GM18873 (cell line): ENCODE data around the gene SHISAL1.

Experiments used
- ATAC-seq: cut with Tn5 transposase; IDR thresholded peaks from one replicate; pipeline ENCODE4 v1.9.1; 2021; ENCODE audit warnings: mild to moderate bottlenecking, moderate library complexity, moderate number of reproducible peaks; ENCODE audit not compliant: unreplicated experiment, low FRiP score

The SHISAL1 gene

DNA sequence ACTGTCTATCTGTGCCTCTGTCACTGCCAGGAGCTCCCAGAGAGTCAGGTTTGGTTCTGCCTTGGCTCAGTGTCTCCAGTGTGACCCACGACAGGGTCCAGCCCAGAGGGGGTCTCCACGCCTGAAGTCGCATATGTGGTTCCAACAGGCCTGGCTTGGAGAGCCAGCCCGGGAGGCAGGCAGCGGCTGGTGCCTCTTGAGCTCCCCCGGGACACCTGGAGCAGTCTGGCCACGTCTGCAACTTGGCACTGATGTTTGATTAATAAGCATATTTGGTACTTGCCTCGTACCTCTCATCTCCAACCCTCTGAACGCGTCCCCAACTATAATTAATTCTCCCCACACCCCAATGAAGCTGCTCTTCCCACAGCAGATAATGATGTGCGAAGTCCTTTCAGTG lies 31.7 kb upstream of the SHISAL1 start:
- no peak for ATAC-seq

DNA sequence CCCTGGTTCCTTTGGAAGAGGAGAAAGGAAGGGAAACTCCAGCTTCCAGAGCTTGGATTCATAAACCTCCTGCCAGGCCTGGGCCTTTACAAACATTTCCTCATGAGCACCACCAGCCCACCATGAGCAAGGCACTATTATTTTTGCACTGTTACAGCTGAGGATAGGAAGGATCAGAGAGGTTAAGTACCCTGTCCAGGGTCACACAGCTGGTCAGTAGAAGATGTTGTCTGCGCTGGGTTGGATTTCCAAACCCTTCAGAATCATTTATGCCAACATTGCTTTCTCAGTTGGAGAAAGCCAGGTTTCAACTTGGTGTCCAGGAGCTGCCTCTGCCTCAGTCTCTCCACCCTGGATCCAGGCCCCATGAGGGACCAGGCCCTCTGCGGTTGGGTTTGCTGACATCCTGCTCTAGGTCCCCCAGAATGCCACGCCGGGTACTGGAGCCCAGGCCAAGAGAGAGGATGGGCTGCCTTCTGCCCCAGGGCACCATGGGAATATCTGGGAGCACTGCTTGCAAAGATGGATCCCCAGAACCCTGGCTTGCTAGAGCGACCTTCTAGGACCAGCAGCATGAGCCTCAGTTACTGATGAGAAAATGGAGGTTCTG lies 29.7 kb upstream of the SHISAL1 start:
- no peak for ATAC-seq

DNA sequence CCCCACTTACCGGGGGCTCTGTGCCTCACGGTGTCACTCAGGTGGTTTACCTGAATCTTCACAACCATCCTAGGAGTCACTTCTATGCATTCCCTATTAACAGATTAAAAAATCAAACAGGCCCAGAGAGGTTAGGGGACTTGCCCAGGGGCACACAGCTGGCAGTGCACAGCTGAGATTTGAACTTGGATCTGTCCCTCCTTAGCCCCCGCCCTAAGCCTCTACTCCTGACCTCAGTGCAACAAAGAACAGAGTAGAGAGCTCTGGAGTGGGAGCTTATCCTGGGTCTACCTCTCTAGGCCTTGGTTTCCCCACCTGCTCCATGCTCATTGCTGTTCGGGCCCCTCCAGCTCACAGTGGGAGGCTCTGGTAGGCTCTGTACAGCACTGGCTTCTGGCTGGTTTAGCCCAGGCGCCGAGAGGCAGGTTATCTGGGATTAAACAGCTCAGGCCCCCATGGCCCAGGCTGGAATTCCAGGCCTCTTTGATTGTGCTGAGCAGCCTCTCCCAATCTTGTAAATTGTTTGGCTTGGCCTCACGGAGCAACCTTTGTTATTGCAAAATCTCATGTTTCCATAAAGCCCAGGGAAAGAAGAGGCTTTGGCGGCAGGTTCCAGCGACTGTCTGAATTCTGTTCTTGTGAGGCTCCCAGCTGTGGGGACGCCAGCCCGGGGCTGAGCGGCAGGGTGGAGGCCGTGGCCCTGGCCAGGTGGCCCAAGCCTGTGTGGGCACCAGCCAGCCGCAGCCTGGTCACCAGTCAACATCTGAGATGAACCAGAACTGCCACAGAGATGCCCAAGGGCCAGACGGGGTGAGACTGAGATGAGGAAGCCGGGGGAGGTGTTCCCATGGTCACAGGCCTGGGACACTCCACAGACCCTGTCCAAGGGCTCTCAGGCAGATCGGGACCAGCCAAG lies 28.9 kb upstream of the SHISAL1 start:
- no peak for ATAC-seq

DNA sequence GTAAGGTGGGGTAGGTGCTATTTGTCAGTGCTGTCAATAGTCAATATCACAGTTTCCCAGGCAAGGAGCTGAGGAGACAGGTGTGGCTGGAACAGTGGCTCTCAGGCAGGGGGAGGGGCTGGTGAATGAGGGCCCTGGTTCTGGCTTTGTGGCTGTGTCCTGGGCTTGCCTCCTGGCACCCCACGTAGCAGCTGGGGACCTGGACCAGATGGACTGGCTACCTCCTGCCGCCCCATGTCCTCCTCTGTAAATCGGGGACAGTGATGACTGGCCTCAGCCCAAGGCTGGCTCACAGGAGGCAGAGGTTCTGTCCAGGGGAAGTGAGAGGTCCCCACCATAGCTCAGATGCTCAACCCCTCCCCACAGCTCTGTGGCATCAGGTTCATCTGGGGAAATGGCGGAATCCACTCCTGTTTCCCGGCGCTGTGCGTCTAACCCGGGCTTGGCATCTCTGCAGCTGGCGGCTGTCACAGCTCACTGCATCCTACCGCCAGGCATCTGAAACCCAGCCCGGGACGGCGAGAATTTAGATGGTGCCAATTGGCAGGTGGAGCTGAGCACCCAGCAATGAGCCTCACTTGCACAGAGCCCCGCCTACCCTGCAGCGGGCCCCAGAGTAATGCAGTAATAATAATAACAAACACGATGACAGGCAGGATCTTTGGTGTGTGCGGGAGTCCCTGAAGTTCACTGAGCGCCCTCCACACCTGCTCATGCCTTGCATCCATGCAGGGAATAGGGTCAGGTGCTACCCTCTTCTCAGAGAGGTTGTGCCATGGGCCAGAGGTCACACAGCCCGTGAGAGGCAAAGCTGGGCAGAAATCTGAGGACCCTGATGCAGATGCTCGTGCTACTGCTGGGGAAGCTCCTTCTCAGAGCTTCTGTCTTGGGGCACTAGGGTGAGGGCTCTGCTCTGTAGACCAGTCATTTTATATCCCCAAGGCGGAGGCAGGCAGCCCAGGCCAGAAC lies 27.8 kb upstream of the SHISAL1 start:
- ATAC-seq = no peak

DNA sequence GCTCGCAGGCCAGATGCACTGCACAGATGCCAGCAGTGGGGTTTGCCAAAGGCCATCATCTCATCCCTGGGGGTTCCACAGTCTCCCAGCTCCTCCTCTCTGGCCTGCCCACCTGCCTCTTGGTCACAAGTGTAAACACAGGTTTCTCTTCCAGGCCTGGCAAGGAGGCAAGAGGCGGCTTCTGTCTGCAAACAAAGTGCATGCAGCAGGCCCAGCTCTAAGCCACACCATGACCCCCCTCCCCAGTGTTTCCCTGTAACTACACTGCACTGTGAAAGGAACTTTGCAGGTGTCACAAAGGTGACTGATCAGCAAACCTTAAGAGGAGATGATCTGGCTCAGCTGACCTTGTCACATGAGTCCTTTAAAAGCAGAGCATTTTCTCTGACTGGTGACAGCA lies 26.2 kb upstream of the SHISAL1 start:
- ATAC-seq = no peak

DNA sequence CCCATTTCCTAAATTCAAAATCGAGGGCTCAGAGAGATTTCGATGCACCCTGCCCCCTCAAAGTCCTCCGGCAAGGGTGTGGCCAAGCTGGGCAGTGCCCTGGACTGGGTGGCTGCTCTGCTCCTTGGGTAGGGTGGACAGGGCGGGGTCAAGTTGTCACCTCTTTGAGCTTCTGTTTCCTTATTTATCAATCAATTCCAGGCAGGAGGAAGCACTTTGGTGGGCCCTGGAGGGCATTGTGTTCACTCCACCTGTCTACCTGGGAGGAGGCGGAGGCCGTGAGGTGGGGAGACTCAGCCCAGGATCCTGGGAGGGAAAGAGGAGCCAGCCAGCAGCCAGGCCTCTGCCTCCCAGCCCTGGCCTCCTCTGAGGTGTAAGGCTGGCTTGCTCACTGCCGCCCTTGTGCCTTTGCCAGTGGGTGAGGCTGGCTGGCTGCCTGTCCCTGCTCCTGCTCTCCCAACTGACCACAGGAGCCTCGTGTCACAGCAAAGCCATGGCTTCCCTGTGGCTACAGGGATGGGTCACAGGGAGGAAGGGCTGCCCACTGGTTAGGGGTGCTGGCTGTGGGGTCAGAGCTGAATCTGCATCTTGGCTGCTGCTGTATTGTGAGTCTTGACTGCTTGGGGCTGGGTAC lies 25.5 kb upstream of the SHISAL1 start:
- no peak for ATAC-seq

DNA sequence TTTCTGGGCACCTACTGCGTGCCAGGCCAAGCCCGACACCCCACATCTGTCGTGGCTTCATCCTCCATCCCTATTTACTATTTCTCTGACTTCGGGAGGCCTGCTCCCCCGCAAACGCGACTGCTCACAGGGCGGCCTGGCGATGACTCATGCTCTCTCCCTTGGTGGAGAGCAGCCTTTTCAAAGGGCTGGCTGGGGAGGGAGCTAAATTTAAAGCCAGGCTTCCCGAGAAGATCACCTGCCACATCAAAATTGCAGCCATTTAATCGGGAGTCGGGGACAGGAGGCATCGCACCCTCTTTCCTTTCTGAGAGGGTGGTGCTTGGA lies 24.9 kb upstream of the SHISAL1 start:
- ATAC-seq = no peak

DNA sequence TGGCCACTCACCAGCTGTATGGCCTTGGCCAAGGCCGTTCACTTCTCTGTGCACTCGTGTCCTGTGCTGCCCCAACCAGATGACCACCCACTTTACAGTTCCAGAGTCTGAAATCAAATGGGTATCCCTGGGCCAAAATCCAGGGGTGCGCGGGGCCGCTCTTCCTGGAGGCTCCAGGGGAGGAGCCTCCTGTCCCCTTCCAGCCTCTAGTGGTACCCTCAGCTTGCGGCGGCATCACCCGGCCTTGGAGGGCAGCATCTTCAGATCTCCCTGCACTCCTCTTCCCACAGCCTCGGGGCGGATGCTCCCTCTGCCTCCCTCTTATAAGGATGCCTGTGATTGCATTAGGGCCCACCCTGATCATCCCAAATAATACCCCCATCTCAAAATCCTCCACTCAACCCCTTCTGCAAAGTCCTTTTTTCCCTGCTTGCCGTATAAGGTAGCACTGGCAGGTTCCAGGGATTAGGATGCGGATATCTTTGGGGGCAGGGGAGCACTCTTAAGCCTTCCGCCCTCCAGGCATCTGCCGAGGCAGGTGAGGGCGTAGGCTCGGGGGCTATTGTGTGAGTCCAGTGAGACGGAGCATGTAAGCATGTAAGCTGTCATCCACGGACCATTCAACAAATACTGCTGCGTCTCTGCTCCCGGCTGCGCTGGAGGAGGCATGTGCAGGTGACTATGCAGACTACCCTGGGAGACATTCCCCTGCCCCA lies 24.4 kb upstream of the SHISAL1 start:
- no peak for ATAC-seq

DNA sequence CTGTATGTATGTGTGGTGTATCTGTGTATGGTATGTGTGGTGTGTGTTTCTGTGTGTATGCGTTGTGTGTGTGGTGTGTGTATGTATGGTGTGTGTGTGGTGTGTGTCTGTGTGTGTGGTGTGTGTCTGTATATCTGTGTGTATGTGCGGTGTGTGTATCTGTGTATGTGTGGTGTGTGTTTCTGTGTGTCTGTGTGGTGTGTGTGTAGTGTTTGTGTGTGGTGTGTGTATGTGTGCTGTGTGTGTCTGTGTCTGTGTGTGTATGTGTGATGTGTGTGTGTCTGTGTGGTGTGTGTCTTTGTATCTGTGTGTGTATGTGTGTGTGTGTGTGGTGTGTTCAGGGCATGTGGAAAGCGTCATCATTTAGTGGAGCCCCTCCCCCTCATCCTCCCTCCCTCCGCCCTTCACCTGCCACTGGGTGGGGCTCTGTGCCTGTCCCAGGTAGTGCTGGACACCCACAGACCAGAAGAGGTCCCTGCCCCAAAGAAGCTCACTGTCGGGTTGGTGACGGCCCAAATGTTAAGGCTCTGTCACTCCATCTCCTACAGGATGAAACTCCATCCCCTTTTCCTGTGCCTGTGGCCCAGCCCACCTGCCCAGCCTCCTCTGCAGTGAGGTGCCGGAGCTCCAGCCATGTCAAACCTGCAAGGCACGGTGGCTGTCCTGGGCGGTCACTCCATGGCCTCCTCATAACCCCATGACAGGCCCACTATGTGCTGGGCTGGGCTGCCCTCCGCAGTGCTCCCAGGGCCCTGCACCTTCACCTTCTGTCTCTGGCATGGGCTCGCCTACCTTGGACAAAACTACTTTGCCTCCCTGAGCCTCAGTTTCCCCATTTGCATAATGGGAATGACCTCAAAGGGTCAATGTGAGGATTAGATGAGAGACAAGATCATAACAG lies 23.4 kb upstream of the SHISAL1 start:
- no peak for ATAC-seq

DNA sequence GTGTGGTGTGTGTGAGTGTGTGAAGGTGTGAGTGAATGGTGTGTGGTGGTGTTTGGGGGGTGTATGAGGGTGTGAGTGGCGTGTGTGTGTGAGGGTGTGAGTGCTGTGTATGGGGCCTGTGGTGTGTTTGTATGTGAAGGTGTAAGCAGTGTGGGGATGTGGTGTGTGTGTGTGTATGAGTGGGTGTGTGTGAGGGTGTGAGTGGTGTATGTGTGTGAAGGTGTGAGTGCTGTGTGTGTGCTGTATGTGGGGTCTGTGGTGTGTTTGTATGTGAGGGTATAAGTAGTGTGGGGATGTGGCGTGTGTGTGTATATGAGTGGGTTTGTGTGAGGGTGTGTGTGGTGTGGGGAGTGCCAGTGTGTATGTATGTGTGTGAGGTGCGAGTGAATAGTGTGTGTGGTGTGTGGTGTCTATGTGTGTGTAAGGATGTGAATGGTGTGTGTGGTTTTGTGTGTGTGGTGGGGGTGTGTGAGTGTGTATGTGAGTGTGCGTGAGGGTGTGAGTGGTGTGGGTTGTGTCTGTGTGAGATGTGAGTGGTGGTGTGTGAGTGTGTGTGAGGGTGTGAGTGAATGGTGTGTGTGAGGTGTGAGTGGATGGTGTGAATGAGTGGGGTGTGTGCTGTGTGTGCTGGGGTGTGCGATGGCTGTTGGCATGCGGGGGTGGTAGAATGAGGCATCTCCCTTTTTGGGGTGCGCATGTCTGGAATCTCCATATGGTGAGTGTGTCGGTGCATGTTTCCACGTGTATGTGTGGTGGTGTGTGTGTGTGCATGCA lies 22.5 kb upstream of the SHISAL1 start:
- no peak for ATAC-seq

DNA sequence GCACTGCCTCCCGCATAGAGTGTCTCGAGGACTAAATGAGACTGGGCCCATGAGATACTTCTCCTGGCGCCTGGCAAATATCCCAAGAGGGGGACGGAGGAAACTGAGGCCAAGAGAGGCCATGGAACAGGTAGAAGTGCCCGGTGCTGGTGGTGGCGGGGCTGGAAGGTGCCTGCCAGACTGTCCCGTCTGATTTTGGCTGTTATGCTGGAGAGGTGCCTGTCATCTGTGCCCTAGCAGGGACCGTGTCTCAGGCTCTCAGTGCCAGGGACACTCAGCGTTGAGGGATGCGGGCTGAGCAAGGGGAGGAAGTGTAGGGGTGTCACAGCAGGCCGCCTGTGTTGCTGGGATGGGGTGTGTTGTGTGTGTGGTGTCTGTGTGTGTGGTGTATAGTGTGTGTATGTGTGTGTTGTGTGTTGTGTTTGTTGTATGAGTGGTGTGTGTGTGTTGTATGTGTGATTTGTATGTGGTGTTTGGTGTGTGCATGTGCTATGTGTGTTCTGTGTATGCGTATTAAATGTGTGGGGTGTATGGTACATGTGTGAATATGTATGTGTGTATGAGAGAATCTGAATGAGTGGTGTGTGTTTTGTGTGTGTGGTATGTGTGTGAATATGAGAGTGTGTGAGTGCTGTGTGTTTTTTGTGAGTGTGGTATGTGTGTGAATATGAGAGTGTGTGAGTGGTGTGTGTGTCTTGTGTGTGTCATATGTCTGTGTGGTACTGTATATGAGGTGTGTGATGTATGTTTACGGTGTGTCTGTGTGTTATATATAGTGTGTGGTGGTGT lies 21.3 kb upstream of the SHISAL1 start:
- no peak for ATAC-seq

DNA sequence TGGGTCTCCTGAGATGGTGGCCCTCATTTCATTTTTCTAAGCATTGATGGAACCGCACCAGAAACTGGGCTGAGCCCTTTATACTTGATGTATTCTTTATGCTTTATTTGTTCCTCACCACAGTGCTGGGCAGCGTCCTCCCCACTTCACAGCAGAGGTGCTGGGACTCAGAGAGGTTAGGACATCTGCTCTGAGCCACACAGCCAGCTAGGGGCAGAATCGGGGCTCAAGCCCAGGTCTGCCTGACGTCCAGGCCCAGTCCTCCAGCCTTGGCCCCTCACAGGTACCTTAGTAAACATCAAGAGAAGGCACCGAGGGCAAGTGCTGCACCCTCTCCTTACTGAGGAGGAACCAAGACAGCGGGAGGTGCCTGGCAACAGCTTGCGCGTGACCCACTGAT lies 20.2 kb upstream of the SHISAL1 start:
- no peak for ATAC-seq

DNA sequence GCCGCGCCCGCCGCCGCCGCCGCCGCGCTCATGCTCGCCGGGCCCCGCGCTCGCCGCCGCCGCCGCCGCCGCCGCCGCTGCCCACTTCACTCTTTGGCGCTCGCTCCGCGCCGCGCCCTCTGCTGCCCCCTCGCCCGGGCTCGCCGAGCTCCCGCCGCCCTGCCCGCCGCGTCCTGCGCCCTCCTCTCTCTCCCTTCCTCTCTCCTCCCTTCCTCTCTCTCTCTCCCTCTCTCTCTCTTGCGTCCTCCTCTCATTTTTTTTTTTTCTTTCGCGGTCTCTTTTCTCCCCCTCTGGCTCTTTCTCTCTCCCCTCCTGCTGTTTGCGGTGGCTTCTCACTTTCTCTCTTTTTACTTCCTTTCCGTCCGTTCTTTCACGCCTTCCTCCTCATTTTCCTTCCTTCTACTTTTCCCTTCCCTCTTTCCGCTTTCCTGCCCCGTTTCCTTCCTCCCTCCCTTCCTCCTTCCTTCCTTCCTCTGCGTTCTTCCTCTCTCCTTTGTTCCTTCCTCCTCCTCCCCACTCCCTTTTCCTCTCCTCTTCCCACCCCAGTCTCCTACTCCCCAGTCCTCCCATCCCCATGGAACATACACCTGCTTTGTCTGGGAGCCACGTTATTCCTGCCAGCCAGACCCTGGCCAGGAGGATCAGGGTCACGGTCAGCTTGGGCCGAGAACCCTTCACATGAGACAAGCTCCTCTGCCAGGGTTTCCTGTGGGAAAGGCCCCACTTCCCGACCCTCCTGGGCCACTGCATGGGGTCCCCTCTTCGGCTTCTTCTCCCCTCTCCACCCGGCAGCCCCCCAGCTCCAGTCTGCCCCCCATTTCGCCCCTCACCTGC lies 19.3 kb upstream of the SHISAL1 start:
- ATAC-seq = no peak

DNA sequence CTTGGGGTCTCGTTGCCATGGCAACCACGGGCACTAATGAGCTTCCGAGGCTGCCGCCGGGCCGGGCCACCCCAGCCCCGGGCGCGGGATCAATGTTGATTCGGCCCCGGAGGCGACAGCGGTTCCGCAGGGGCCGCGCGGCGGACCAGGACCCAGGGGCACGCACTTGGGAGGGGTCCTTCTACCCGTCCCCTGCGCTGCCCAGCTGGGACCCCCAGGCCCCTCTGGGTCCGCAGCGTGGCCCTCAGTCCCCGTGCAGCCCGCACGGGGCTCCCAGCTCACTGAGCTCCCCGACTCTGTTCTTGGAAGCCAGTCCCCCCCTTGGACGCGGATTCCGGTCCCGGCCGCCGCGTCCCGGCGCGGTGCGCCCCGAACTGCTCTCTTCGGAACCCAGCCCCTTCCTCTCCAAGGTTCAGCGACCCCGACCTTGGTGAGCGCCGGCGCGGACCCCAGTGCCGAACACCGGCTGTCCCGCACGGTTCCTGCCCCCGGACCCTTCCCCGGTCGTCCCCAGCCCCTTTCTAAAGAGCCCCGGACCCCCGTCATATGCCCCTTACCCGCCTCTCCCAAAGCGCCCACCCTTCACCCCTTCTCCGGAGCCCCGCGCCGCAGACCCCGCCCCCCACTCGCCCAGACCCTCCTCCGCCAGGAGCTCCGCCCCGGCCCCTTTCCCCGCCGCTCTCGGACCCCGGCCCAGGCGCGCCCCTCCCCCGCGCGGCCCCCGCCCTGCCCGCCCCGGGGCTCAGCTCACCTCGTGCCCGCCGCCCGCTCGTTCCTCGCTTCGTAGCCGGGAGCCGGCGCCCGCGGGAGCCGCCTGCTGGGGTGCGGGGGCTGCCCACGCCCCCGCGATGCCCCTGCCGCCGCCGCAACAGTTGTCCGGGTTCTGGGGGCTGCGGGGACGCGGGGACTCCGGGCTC lies 18.3 kb upstream of the SHISAL1 start:
- ATAC-seq = no peak

DNA sequence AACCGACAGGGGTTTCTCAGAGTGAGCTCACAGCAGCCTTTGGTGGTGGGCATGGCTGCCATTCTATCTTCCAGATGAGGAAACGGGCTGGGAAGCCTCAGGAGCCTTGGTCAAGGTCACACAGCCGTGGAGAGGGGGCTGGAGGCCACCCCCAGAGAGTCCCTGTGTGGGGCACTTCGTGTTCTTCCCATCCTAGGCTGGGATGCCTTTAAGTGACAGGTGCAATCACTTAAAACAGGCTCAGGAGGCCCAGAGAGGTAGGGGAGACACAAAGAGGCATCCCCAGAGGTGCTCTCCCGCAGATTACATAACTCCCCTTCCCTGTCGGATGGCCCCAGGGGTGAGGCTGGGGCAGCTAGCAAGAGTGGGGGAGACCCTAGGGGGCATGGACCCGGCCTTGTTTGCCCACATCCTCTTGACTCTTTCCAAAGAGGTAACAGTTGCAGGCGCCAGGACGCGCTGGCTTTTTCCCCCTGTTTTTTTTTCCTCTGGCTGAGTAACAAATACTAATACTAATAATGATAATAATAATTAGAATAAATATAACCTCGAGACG lies 17.5 kb upstream of the SHISAL1 start:
- no peak for ATAC-seq
